HG03521 (cell line): Measurements from ENCODE around the gene COL26A1.
"Not testable (repeated sequence)": the region's sequence is repeated elsewhere in the genome, so short reads cannot be mapped to it uniquely, and the experiment has no call there.

Source experiments
- ATAC-seq: cut with Tn5 transposase; IDR thresholded peaks from one replicate; pipeline ENCODE4 v1.9.1; 2021; ENCODE audit warnings: mild to moderate bottlenecking, moderate library complexity; ENCODE audit not compliant: unreplicated experiment

Gene COL26A1

GRCh38 chr7:101589976-101590662 lies 227.4 kb downstream of the COL26A1 start:
- no peak for ATAC-seq

GRCh38 chr7:101590663-101591435 lies 228.2 kb downstream of the COL26A1 start:
- no peak for ATAC-seq

- ATAC-seq, result no peak
These were observed 228.8 kb downstream of the COL26A1 start for GRCh38 chr7:101591504-101591903.

GRCh38 chr7:101593556-101593955 lies 230.9 kb downstream of the COL26A1 start:
- ATAC-seq, result no peak

- ATAC-seq, result no peak
These were observed 232.1 kb downstream of the COL26A1 start for GRCh38 chr7:101594790-101595189.

GRCh38 chr7:101595246-101595645 lies 232.6 kb downstream of the COL26A1 start:
- no peak for ATAC-seq

GRCh38 chr7:101595766-101596537 lies 233.3 kb downstream of the COL26A1 start:
- ATAC-seq, result no peak

GRCh38 chr7:101596898-101597297 lies 234.2 kb downstream of the COL26A1 start:
- ATAC-seq, result no peak

GRCh38 chr7:101597941-101598340 lies 235.3 kb downstream of the COL26A1 start:
- no peak for ATAC-seq

GRCh38 chr7:101598422-101598985 lies 235.8 kb downstream of the COL26A1 start:
- ATAC-seq, result no peak

- ATAC-seq, result no peak
These were observed 236.5 kb downstream of the COL26A1 start for GRCh38 chr7:101598986-101599771.

- no peak for ATAC-seq
These were observed 237.1 kb downstream of the COL26A1 start for GRCh38 chr7:101599787-101600186.

GRCh38 chr7:101602082-101602481 lies 239.4 kb downstream of the COL26A1 start:
- ATAC-seq, result no peak

GRCh38 chr7:101602484-101603241 lies 240.0 kb downstream of the COL26A1 start:
- ATAC-seq, result no peak

GRCh38 chr7:101604331-101604933 lies 241.8 kb downstream of the COL26A1 start:
- no peak for ATAC-seq

- ATAC-seq, result not testable (repeated sequence)
These were observed 242.3 kb downstream of the COL26A1 start for GRCh38 chr7:101604934-101605332.

- ATAC-seq, result no peak
These were observed 243.2 kb downstream of the COL26A1 start for GRCh38 chr7:101605611-101606497.

GRCh38 chr7:101606498-101606923 lies 243.8 kb downstream of the COL26A1 start:
- ATAC-seq, result no peak
